GM12872 (cell line): ENCODE measurements around the gene PSPC1.
"Not testable (repeated sequence)": the region's sequence is repeated elsewhere in the genome, so short reads cannot be mapped to it uniquely, and the experiment has no call there.

Source experiments
- TF ChIP-seq, protein P1 (sequence below): IDR thresholded peaks from 3 replicates; pipeline ENCODE4 v1.5.1; 2011; ENCODE audit warnings: low read depth, mild to moderate bottlenecking, low read length, moderate library complexity; ENCODE audit not compliant: insufficient read depth

The PSPC1 gene, protein sequence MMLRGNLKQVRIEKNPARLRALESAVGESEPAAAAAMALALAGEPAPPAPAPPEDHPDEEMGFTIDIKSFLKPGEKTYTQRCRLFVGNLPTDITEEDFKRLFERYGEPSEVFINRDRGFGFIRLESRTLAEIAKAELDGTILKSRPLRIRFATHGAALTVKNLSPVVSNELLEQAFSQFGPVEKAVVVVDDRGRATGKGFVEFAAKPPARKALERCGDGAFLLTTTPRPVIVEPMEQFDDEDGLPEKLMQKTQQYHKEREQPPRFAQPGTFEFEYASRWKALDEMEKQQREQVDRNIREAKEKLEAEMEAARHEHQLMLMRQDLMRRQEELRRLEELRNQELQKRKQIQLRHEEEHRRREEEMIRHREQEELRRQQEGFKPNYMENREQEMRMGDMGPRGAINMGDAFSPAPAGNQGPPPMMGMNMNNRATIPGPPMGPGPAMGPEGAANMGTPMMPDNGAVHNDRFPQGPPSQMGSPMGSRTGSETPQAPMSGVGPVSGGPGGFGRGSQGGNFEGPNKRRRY

DNA sequence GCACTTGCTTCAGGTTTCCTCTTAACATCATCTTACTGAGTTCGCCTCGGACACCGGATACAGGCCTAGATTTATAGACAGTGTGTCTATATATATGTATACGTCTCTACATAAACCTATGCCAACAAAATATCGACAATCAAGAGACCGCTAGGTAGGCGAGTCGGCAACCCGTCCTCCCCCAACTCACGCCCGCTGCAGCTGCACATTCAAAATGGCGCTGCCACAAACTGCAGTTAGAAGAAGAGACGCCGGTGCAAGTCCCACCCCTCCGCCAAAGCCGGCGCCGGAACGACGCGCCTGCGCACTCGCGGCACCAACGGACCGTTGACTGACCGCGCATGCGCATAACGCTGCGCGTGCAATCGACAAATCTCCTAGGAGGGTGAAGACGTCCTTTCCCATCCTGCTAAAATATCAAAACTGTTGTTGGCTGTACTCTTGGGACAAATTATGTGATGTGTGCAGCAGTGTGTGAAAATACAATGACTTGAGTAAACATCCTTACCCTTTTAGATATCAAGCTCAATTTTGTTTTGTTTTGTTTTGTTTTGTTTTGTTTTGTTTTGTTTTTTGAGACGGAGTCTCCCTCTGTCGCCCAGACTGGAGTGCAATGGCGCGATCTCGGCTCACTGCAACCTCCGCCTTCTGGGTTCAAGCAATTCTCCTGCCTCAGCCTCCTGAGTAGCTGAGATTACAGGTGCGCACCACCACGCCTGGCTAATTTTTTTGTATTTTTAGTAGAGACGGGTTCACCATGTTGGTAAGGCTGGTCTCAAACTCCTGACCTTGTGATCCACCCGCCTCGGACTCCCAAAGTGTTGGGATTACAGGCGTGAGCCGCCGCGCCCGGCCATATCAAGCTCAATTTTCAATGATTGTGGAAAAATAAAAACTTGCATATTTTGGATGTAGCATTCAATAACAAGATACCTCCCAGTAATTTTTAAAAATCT lies at the start of gene PSPC1:
TSS of gene PSPC1 (minus strand) at position 219 of the 956 bp plus-strand sequence. CDS start at position 31, 188 bp downstream.
- TF ChIP-seq, protein P1, sequence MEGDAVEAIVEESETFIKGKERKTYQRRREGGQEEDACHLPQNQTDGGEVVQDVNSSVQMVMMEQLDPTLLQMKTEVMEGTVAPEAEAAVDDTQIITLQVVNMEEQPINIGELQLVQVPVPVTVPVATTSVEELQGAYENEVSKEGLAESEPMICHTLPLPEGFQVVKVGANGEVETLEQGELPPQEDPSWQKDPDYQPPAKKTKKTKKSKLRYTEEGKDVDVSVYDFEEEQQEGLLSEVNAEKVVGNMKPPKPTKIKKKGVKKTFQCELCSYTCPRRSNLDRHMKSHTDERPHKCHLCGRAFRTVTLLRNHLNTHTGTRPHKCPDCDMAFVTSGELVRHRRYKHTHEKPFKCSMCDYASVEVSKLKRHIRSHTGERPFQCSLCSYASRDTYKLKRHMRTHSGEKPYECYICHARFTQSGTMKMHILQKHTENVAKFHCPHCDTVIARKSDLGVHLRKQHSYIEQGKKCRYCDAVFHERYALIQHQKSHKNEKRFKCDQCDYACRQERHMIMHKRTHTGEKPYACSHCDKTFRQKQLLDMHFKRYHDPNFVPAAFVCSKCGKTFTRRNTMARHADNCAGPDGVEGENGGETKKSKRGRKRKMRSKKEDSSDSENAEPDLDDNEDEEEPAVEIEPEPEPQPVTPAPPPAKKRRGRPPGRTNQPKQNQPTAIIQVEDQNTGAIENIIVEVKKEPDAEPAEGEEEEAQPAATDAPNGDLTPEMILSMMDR, result not testable (repeated sequence)

DNA sequence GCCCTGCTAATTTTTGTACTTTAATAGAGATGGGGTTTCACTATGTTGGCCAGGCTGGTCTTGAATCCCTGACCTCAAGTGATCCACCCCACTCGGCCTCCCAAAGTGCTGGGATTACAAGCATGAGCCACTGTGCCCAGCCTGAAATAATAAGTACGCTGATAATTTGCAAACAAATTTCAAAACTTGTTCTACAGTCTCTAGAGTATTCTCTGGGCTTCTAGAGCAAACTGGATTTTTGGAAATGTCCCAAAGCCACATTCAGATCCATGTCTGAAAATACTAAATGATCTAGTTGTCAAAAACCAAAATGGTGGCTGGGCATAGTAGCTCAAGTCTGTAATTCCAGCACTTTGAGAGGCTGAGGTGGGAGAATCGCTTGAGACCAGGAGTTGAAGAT lies 39.9 kb upstream of the PSPC1 start:
- TF ChIP-seq, protein P1, result no peak

DNA sequence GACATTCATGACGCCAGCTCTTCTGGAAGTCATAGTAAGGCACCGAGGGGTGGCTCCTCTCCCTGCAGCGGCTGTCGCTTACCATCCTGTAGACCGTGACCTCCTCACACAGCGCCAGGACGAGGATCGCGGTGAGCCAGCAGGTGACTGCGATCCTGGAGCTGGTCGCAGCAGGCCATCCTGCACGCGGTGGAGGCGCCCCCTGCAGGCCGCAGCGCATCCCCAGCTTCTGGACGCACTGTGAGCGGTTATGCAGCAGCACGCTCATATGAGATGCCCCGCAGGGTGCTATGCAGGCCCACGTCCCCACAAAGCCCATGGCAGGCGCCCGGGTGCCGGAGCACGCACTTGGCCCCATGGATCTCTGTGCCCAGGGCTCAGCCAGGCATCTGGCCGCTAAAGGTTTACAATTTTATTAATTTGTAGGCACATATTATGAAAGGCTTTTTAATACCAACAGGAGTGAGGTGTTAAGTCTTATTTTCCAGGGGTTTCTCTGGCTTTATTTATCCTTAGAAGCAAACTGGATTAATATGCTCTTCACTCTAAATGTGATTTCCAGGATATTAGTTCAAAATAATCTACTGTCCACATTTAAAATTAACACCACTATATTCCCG lies 35.6 kb upstream of the PSPC1 start:
- TF ChIP-seq, protein P1, result peak; percentile 45; the same call in 2 of the 3 replicates

DNA sequence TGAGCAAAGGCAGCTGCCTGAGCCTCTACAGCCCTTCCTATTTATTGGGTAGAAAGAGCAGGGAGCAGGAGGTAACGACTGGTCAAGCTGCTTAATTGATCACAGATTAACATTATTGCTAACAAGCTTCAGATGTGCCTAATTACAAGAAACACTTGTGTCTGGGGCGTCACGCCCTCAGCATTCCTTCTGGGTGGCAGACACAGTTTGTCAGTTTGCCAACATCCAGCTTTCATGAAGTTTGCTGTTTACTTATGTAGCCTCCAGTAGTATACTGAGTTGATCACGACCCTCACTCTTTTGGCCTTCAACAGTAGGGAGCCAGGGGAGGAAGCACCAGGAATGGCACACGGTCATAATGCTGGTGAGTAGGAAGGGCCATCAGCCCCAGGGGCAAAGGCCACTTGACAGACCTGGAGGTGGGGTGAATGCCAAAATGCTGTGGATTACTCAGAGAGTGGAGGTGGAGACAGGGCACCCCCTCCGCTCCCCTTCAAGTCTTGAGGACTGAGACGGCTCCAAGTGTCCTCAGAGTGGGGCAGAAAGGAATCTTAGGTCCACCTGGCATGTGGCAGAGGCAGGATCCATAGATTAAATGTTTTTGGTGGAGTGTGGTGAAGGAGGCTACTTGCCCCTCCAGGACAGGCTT lies 34.9 kb upstream of the PSPC1 start:
- TF ChIP-seq, protein P1, result no peak

DNA sequence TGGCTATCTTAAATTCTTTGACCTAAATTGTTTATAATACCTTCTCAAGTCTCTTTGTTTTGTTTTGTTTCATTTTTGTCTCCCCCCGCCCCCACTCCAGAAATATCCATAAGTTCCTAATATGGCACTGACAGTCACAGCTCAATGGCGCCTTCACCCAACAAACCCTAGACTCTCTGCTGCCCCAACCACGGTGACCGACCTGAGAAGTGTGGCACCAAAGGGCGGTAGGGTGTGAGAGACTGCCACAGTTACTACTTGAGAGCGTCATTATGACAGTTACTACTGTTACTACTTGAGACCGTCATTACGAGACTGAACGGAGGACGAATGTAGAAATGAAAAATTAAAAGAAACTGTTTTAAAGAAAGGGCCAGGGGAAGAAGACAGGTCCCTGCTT lies 34.4 kb upstream of the PSPC1 start:
- TF ChIP-seq, protein P1, result no peak

DNA sequence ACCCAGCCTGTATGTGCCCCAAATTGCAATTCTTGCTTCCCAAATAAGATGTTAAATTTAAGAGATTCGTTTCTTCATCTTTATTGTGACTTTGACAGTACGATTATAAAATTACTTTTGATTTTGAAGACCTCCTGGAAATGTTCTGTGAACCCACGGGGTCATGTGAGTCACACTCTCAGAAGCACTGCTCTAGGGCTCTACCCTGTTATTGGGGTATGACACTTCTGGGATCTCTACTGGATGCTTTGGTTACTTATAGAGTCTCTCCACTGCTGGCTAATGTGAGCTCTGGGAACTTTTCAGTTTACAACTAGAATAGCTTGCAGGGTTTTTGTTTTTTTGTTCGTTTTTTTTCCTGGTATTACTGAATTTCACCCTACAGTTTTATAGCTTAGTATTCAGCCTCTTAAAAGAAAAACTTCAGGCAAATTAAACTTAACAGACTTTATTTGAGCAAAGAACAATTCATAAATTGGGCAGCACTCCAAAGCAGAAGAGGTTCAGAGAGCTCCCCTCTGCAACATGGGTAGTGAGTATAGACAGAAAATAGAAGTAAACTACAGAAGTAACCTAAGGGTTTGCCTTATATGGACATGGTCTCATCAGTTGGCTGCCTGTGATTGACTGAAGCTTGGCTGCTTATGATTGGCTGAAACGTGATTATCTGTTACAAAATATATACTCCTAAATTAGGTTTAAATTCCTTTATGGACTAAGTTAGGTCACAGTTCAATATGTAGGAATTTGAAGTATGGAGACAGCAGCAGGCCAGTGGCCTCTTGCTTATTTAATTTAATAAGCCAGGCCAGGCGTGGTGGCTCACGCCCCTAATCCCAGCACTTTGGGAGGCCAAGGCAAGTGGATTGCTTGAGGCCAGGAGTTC lies 28.5 kb upstream of the PSPC1 start:
- TF ChIP-seq, protein P1, result no peak
